ENCODE results near the gene RGS3.

RGS3 gene

GRCh38 chr9:113558632-113559502, 95.3 kb downstream of the RGS3 start:
- DNase-seq: peak; percentile 25

GRCh38 chr9:113559834-113560800, 96.6 kb downstream of the RGS3 start:
- DNase-seq: no peak

- DNase-seq: no peak
These were observed 99.3 kb downstream of the RGS3 start for GRCh38 chr9:113562653-113563381.

- DNase-seq: no peak
These were observed 100.4 kb downstream of the RGS3 start for GRCh38 chr9:113563826-113564497.

GRCh38 chr9:113564498-113565237, 101.1 kb downstream of the RGS3 start:
- DNase-seq: no peak

GRCh38 chr9:113566016-113566711, 102.6 kb downstream of the RGS3 start:
- DNase-seq: no peak

GRCh38 chr9:113566712-113567071, 103.2 kb downstream of the RGS3 start:
- no peak for DNase-seq

GRCh38 chr9:113567361-113568080, 104.0 kb downstream of the RGS3 start:
- DNase-seq: no peak

- no peak for DNase-seq
These were observed 104.5 kb downstream of the RGS3 start for GRCh38 chr9:113568081-113568435.

- DNase-seq: peak; percentile 74
These were observed 105.2 kb downstream of the RGS3 start for GRCh38 chr9:113568571-113569321.

GRCh38 chr9:113569472-113570060, 106.0 kb downstream of the RGS3 start:
- DNase-seq: no peak

- DNase-seq: no peak
These were observed 106.6 kb downstream of the RGS3 start for GRCh38 chr9:113570106-113570505.

GRCh38 chr9:113570749-113571711, 107.5 kb downstream of the RGS3 start:
- no peak for DNase-seq

- DNase-seq: no peak
These were observed 108.7 kb downstream of the RGS3 start for GRCh38 chr9:113572076-113572861.

GRCh38 chr9:113573046-113573958, 109.8 kb downstream of the RGS3 start:
- no peak for DNase-seq

- DNase-seq: no peak
These were observed 110.4 kb downstream of the RGS3 start for GRCh38 chr9:113573959-113574352.
